ENCODE results near the gene CCR3. TPM values are rescaled to one million over a fixed set of nuclear protein-coding genes. Genes with fewer than 3 reads are reported as not detected.

Gene CCR3
- total RNA-seq, 1 donor: not detected

GRCh38 chr3:46284981-46285683 lies 42.9 kb downstream of the CCR3 start:
- no peak for DNase-seq (ENCODE audit: low read depth)
- H3K4me3 ChIP-seq (ENCODE audit: low read depth, low read length): no peak overlapping the region
- no peak for TF ChIP-seq CTCF (IDR thresholded peaks at IDR 0.05; ENCODE audit: insufficient read depth, low read depth, low read length)

GRCh38 chr3:46285931-46286619 lies 43.8 kb downstream of the CCR3 start:
- DNase-seq (ENCODE audit: low read depth): no peak
- H3K4me3 ChIP-seq (ENCODE audit: low read depth, low read length): no peak overlapping the region
- no peak for TF ChIP-seq CTCF (IDR thresholded peaks at IDR 0.05; ENCODE audit: insufficient read depth, low read depth, low read length)

GRCh38 chr3:46286947-46287565 lies 44.8 kb downstream of the CCR3 start:
- no peak for TF ChIP-seq CTCF (IDR thresholded peaks at IDR 0.05; ENCODE audit: insufficient read depth, low read depth, low read length)
- DNase-seq (ENCODE audit: low read depth): no peak
- H3K4me3 ChIP-seq (ENCODE audit: low read depth, low read length): no peak overlapping the region

GRCh38 chr3:46289551-46289950 lies 47.3 kb downstream of the CCR3 start:
- no peak overlapping the region for H3K4me3 ChIP-seq (ENCODE audit: low read depth, low read length)
- no peak for DNase-seq (ENCODE audit: low read depth)
- TF ChIP-seq CTCF (IDR thresholded peaks at IDR 0.05; ENCODE audit: insufficient read depth, low read depth, low read length): no peak

DNA sequence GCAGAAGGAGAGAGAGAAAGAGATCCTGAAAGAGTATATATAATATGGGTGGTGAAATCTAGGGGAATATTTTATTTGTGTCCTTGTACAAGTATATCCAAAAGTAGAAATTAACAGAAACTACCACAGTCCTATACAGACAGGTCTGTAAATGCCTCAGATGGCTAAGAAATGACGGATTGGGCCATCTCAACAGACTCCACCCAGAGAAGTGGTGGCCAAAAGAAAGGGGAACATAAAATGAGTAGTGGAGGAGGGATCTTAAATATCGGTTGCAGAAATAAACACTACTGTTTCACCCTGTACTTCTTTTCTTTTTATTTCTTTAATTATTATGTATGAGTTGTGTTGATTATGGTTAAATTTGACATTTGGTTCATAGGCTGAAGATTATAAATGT lies 47.7 kb downstream of the CCR3 start:
- TF ChIP-seq CTCF (IDR thresholded peaks at IDR 0.05; ENCODE audit: insufficient read depth, low read depth, low read length): no peak
- DNase-seq (ENCODE audit: low read depth): no peak
- no peak overlapping the region for H3K4me3 ChIP-seq (ENCODE audit: low read depth, low read length)

DNA sequence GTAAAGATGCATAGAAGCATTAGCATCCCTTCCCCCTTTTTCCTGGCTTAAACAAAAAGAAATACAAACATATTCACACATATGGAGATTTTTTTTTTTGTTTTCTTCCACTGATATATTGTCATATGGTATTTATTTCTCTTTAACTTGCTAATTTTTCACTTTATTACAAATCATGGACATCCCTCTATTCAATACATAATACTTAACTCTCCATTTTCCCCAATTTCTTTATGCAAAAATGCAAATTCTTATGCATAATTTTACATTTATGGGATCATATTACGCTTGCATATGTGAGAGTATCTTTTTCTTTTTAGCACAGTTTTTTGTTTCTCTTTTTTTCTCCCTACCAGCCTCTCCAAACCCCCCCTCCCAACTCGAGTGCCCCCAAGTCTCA lies 48.8 kb downstream of the CCR3 start:
- no peak overlapping the region for H3K4me3 ChIP-seq (ENCODE audit: low read depth, low read length)
- no peak for TF ChIP-seq CTCF (IDR thresholded peaks at IDR 0.05; ENCODE audit: insufficient read depth, low read depth, low read length)
- no peak for DNase-seq (ENCODE audit: low read depth)

Data from fibroblast of villous mesenchyme (primary cell).